Psoas muscle (tissue), 8 donors: Measurements from ENCODE around the gene COL4A6. TPM values are rescaled to one million over a fixed set of nuclear protein-coding genes. Genes with fewer than 3 reads are reported as not detected.

Experiments used
- ATAC-seq, 4 donors: fragments of 200-7000 bp; cut with Tn5 transposase; one replicate each; pipeline ENCODE4 v1.9.1; 2020; ENCODE audit warnings: moderate library complexity in 3 of 4, mild to moderate bottlenecking in 2 of 4
- DNase-seq, 2 donors: peaks; one replicate each; pipeline ENCODE4 v3.0.0-alpha.2; 2020
- H3K27ac ChIP-seq: fragments of 200-600 bp; one replicate; pipeline ENCODE4 v1.8.0; 2022
- H3K27me3 ChIP-seq, 3 donors: fragments of 200-600 bp in 1 of 3; one replicate each; pipeline versions ENCODE4 v1.6.1 to v1.8.0; 2013 to 2022; ENCODE audit warnings: low read length in 2 of 3, mild to moderate bottlenecking in 2 of 3, moderate library complexity in 1 of 3; ENCODE audit not compliant: insufficient read depth in 3 of 3
- H3K36me3 ChIP-seq, 2 donors: fragments of 200-600 bp in 1 of 2; one replicate each; pipeline versions ENCODE4 v1.6.1 to v1.8.0; 2013 to 2022; ENCODE audit warnings: low read depth in 1 of 2, mild to moderate bottlenecking in 1 of 2, moderate library complexity in 1 of 2; ENCODE audit not compliant: insufficient read depth in 1 of 2
- H3K4me1 ChIP-seq: fragments of 200-600 bp; one replicate; pipeline ENCODE4 v1.8.0; 2022
- H3K4me3 ChIP-seq: fragments of 200-600 bp; one replicate; pipeline ENCODE4 v1.8.0; 2022; ENCODE audit warnings: mild to moderate bottlenecking
- H3K9me3 ChIP-seq: fragments of 200-600 bp; one replicate; pipeline ENCODE4 v1.8.0; 2022
- CTCF ChIP-seq: fragments of 200-600 bp; IDR thresholded peaks from one replicate; pipeline ENCODE4 v1.8.0; 2022; ENCODE audit warnings: antibody characterized with exemption
- WGBS, 3 donors: extraction: QIAGEN DNeasy Blood & Tissue Kit; methylation state at CpG; one replicate each; pipeline versions ENCODE4 v1.1.6 to v1.1.7; 2013; 5-methylcytosine and 5-hydroxymethylcytosine counted together
- intact Hi-C, 2 donors: fragments of 100-400 bp; cut with DNase I; formaldehyde crosslinking; loops; one replicate each; pipeline versions ENCODE4 v1.11.0 to v1.14.2; 2022
- polyA plus RNA-seq, 3 donors: library from polyadenylated mRNA; stranded (reverse); fragments of 200-250 nt; gene quantifications; one replicate each; pipeline ENCODE4 v1.2.3, GENCODE V29; 2013
- total RNA-seq, 4 donors: library from RNA; stranded (reverse); fragmentation: NEBNext Ultra II Directional in 2 of 4; extraction: Animal tissue kit (Norgen Biotek cat#: 25700) in 2 of 4; gene quantifications; one replicate each; pipeline versions ENCODE4 v1.2.1 to v1.2.4, GENCODE V29; 2021 to 2023
- donor health status: healthy with polysubstance abuse.
- donor health status: DM: no; HTN: no; CAD: no; lungs with moderate emphysema.
- donor health status: Bipolar disorder and iron deficiency.
- donor health status: healthy.
- donor health status: DM: yes; HTN: yes; CAD: no.
- donor health status: DM: no; HTN: no; CAD: no.
- donor health status: DM: no; HTN: no; CAD: no.
- donor health status: DM: yes; HTN: yes; CAD: no.

The COL4A6 gene
- total and polyA plus RNA-seq, 7 donors, result 0.17 to 3.6 (median 0.68) TPM

GRCh38 chrX:108468486-108468885 lies 30.3 kb upstream of the COL4A6 start:
- Histone ChIP-seq H3K9me3 (peaks cover 8% of the 10 kb centered on the region), H3K27ac (no peak overlapping the region), H3K27me3 (no peaks in the 10 kb centered on the region), H3K4me1 (no peaks in the 10 kb centered on the region), H3K4me3 (no peak overlapping the region), H3K36me3 (no peaks in the 10 kb centered on the region)
- no peak for ATAC-seq
- no peak for DNase-seq
- WGBS, 3 donors, result 61 to 93% (median 88%) methylated on average over 1 of the region's 1 CpG
- intact Hi-C loops, result no loop called here
- TF ChIP-seq CTCF, result no peak

DNA sequence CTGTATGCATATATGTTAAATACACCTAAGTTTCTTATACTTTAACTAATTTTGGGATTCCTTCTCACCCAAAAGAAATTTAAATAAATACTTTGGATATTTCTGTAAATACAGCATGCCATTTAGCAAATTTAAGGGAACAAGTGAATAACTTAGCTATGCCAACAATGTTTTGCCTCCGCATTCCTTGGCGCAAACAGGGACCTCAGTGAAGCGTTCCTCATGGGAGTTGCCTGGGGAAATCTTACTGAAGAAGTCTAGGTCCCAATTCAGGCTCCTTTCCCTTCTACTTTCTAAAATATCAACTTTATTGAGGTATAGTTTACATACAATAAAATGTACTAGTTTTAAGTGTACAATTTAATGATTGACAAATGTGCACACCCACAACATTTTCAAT lies 26.4 kb upstream of the COL4A6 start:
- no peak for TF ChIP-seq CTCF

GRCh38 chrX:108456971-108457477 lies 18.8 kb upstream of the COL4A6 start:
- Histone ChIP-seq H3K36me3 (no peaks in the 10 kb centered on the region), H3K4me3 (peak overlapping the region; percentile 8), H3K9me3 (no peaks in the 10 kb centered on the region), H3K27me3 (no peaks in the 10 kb centered on the region), H3K27ac (peak overlapping the region; percentile 44), H3K4me1 (no peaks in the 10 kb centered on the region)
- intact Hi-C loops, result no loop called here
- ATAC-seq (no peak), DNase-seq (no peak)
- no peak for TF ChIP-seq CTCF
- WGBS, 3 donors, result 41 to 57% (median 49%) methylated on average over 4 of the region's 4 CpGs

More for the DNA sequence above, 26.4 kb upstream of the COL4A6 start:
- intact Hi-C loops, result no loop called here
- Histone ChIP-seq H3K4me3 (no peak overlapping the region), H3K4me1 (no peaks in the 10 kb centered on the region), H3K27me3 (no peaks in the 10 kb centered on the region), H3K27ac (no peak overlapping the region), H3K36me3 (no peaks in the 10 kb centered on the region), H3K9me3 (no peaks in the 10 kb centered on the region)
- ATAC-seq (no peak), DNase-seq (no peak)
- 46 to 81% (median 59%) methylated on average over 3 of the region's 3 CpGs for WGBS, 3 donors

DNA sequence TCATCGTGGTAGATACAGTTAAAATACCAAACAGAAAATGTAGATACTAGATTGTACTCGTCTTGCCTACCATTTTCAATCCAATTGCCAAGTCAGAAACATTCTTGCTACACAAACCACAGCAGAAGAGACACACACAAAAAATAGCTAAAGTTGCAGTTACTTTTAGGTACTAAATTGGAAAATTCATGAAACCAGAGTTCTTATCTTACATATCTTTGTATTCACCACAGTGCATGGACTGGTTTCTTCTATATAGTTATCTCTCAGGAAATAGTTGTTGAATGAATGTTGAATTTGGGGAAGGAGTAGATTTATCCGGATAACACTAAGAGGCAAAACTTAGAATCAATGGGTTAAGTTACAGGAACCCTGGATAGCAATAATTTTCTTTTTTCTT lies 15.6 kb upstream of the COL4A6 start:
- H3K36me3 ChIP-seq, result no peaks in the 10 kb centered on the region
- no peaks in the 10 kb centered on the region for H3K9me3 ChIP-seq
- no peaks in the 10 kb centered on the region for H3K4me1 ChIP-seq
- H3K27me3 ChIP-seq, result no peaks in the 10 kb centered on the region
- ATAC-seq (no peak), DNase-seq (no peak)
- TF ChIP-seq CTCF, result no peak
- 62 to 95% (median 86%) methylated on average over 3 of the region's 3 CpGs for WGBS, 3 donors
- intact Hi-C loops, result no loop called here
- no peak overlapping the region for H3K27ac ChIP-seq
- no peak overlapping the region for H3K4me3 ChIP-seq

DNA sequence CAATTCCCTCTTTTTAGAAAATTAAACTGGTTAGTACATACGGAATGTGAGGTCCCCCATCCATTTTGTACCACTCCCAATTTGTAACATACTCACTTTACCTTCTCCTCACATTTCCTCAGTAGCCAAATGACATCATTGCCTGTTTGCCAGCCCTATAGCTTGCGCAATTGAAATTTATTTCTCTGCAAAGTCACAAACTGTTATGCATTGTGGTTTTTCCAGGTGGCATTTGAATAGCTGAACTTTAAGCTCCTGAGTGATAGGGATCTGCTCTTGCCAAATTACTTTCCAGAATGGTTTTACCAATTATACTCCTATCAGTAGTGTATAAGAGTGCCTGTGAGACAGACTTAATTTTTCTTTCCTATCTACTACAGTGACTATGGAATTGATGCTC lies 9.1 kb upstream of the COL4A6 start:
- Histone ChIP-seq H3K4me1 (no peaks in the 10 kb centered on the region), H3K36me3 (no peaks in the 10 kb centered on the region), H3K27ac (no peak overlapping the region), H3K9me3 (no peaks in the 10 kb centered on the region), H3K27me3 (no peaks in the 10 kb centered on the region), H3K4me3 (no peak overlapping the region)
- intact Hi-C loops, result loop anchor here in 1 of 2 donors (10.0 kb wide), 1 partner anchor 1723 kb away; the partner anchor contains the start of gene RNF128
- no peak for TF ChIP-seq CTCF
- DNase-seq (no peak), ATAC-seq (no peak)
- 50 to 88% (median 86%) methylated on average over 2 of the region's 2 CpGs for WGBS, 3 donors
